C1 segment of cervical spinal cord (tissue), 14 donors: ENCODE results near the gene FOXRED2.
"Not testable (repeated sequence)": the region's sequence is repeated elsewhere in the genome, so short reads cannot be mapped to it uniquely, and the experiment has no call there.

ENCODE experiments used
- DNase-seq, 14 donors: peaks; one replicate each; lab custom pipeline; 2025; lab: John Stamatoyannopoulos, UW

The FOXRED2 gene

DNA sequence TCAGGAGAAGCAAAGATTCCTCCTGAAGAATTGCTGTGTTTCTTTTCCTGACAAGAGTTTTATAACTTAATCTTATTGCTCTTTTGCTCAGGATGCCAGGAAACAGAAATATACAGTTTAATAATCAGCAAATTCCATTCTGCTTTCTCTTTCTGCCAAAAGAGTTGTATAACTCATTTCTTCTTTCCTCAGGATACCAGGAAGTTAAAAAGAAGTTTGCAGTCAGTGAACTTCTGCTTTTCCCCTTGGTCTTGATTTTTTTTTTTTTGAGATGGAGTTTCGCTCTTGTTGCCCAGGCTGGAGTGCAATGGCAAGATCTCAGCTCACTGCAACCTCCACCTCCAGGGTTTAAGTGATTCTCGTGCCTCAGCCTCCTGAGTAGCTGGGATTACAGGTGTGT is 13.1 kb upstream of the FOXRED2 start:
- DNase-seq: not testable (repeated sequence)

DNA sequence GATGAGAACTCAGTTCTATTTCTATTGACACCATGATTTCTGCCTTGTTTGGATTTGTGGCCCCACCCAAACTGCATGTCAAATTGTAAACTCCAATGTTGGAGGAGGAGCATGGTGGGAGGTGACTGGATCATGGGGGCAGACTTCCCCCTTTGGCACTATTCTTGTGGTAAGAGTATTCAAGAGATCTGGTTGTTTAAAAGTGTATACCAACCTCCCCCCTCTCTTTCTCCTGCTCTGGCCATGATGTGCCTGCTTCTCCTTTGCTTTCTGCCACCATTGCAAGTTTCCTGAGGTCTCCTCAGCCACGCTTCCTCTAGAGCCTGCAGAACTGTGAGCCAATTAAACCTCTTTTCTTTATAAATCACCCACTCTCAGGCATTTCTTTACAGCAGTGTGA is 7.9 kb upstream of the FOXRED2 start:
- DNase-seq: no peak

DNA sequence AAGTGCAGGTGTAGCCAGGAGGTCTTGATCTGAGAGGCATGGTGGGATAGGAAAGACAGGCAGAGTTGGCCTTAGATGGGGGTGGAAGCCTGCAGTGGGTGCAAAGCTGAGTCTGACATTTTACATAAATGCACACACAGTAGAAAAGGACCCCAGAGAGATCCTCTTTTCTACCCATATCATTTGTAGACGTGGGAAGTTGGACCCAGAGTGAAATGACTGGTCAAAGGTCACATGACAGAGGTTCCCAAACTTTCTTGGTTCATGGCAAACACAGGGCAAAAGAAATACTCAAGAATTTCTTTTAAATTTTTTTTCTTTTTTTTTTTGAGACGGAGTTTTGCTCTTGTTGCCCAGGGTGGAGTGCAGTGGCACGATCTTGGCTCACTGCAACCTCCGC is 6.2 kb upstream of the FOXRED2 start:
- no peak for DNase-seq

DNA sequence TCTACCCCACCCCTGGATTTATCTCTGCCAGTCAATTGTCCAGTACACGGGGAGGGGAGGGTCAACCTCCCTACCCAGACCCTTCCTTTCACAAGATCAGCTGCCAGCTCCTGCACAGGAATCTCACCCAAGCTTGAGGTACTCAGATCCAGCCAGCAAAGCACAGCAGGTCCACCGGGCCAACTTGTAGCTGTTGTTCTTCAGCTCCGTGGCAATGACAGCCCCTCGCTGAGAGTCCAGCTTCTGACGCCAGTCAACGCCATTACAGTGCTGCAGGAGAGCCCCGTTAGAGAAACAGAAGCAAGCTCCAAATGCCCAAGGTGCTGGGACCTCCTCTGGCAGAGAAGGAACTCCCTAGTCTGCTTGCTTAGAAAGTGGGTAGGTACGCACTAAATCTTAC is 5.5 kb upstream of the FOXRED2 start:
- DNase-seq: no peak

DNA sequence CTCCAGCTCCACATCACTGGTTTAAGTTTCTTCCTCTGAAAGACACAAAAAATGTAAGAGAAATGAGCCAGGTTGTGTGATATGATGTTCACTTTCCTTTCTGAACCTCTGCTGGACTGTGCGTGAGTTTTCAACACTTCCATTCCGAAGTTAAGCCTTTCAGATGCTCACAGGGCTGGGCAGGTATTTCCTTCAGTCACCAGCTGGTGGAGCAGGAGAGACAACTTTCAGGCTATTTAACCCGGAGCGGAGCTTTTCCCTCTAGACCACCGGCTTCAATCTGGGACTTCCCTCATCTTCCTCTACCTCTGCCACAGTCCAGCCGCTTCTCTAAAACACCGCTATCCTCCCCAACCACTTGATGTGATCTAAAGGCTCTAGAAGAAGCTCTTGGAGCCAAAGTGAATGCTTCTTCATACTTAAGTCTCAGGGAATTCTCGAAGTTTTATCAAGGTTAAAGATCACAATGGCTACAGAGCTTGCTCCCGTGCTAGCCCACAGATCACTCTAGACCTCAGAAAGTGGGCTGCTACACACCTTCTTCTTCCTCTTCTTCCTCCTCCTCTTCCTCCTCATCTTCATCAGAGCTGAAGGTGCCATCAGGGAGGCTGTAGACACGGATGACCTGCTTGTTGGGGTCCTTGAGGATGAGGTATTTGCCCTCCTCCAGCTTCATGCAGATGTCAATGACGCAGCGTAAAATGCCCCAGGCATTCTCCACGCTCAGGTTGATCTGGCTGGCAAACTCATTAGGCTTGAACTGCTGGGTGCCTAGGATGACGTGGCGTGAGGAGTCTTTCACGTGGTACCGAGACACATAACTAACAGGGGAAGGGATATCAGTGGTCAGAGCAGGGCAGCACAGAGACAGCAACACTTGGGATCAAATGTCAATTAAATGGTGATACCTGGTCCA is 4.4 kb upstream of the FOXRED2 start:
- DNase-seq: peak in 1 of 14 donors; percentile 15

DNA sequence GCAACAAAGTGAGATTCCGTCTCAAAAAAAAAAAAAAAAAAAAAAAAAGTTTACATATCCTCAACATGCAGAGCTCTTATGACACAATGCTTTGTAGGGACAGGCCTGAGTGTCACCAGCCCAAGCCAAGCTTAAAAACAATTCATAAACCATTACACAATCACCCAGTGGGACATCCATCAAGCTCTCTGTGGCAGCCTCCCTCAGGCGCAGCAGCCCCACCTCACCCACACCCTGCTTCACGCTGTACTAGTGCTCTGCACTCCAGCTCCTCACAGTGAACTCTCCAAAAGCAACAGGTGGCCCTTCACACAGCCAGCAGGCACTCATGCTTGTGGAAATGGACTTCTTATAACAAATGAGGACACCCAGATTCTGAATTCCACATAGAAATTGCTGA is 3.5 kb upstream of the FOXRED2 start:
- no peak for DNase-seq

DNA sequence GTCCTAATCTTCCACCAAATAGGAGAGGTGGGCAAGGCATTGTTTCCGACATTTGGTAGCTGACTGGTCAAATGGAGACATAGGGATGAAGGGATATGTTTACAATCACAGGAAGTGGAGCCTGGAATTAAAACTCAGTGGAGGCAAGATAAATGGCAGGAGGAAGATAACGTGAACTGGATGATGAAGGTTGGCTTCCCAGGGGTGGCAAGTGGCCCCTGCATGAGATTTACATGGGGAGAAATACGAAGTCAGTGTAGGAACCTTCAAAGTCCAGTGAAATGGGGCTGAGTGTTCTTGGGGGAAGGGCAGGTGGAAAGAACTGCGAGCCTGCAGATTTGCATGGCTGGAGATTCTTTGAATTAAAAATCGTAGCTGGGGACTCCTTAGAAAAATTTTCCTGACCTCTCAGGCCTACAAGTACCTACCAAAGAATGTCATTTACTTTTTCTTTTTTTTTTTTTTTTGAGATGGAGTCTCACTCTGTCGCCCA is 724 bp upstream of the FOXRED2 start:
- no peak for DNase-seq

DNA sequence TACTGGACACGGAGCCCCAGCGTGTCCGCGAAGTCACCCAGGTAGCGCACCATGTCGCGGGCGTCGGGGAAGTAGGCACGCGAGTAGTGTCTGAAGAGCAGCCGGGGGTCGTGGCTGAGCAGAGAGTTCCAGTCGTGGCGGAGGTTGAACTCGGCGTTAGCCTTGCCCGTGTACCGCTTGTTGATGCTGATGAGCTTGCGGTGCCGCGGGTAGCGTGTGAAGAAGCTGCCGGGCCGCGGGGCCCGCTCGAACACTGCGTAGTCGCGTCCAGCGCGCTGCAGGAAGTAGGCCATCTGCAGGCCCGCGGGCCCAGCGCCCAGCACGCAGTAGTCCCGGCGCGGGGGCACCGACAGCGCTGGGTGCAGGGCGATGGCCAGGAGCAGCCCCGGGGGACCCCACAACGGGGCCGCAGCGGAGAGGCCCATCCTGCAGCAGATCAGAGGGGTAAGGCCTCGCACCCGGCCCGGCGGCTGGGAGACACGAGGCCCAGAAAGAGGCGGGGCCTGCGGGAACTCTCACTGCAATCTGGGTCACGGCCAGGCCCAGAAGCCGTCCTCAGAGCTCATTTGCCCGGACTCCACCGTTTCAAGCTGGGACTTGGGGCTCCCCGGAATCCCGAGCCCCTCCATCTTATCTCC is 723 bp downstream of the FOXRED2 start:
- DNase-seq: peak in 1 of 14 donors; percentile 60

DNA sequence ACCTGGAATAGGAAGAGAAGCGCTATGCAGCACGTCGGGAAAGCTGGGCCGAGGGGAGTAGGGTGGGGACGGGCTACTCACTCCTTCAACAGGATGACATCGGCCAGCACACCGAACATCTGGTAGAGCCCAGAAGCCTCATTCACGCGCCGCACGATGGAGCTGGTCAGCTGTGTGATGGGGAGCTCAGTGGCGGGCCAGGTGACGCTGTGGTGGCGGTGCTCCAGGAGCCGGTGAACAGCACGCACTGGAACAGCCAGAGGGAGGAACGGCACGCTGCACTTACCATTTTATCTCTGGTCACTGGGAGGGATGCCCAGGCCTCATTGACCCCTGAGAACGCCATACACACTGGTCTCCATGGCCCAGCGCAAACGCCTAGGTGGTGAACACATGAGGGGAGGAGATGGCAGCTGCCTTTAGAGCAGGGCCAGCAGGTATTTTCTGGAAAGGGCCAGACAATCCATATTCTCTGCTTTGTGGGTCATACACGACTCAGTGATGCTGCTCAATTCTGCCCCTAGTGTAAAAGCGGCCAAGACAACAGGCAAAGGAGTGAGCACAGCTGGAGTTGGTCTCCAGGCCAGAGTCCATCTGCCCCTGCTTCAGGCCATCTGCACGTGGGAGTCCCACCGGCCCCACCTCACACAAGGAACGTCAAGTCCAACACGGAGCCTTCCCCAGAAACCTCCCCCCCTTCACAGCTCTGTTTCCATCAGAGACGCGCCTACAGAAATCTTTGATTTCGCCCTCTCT is 8.8 kb downstream of the FOXRED2 start:
- no peak for DNase-seq

DNA sequence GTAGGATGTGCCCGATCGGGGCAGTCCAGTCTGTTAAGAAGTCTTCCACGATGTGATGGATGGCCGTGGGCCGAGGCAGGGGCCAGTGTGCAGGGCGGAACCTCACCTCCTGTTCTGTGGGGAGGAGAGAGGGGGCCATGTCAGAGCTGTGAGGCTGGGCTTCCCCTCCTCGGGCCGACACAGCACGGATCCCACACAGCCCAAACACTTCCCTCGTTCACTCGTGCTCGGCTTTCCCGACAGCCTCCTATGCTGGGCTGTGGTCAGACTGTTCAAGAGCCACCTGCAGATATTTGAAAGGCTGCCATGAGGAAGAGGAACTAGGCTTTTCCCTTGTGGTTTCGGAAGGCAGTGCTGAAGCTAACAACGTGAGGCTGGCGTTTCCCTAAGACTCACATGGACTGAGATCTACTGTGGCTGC is 13.1 kb downstream of the FOXRED2 start:
- peak in 7 of 14 donors; percentile 11 to 51 (median 37) for DNase-seq

DNA sequence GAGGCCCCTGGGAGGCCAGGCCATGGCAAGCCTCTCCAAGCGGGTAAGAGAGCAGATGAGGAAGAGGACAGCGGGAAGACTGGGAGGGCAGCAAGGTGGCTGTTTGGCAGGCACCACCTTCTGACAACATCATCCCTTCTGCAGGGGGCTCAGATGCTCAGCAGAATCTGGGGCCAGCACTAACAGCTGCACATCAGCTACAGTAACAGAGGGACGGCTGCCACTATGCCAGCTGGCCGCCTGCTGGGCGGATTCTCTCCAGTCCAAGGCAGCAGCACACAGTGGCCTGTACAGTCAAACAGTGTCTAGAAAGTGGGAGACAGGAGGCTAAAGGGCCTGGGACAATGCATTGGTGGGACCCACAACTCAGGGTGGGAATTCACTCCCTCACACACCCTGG is 14.7 kb downstream of the FOXRED2 start:
- no peak for DNase-seq

DNA sequence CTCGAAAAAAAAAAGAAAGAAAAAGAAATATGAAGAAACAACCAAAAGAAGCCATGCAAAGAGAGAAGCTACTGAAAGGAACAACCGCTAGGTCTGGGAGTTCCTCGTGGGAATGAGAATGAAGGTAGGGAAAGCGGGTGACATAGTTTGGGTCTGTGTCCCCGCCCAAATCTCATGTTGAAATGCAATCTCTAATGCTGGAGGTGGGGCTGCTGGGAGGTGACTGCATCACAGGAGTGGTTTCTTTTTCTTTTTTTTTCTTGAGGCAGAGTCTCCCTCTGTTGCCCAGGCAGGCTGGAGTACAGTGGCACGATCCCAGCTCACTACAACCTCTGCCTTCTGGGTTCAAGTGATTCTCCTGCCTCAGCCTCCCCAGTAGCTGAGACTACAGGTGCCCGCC is 15.7 kb downstream of the FOXRED2 start:
- DNase-seq: no peak

DNA sequence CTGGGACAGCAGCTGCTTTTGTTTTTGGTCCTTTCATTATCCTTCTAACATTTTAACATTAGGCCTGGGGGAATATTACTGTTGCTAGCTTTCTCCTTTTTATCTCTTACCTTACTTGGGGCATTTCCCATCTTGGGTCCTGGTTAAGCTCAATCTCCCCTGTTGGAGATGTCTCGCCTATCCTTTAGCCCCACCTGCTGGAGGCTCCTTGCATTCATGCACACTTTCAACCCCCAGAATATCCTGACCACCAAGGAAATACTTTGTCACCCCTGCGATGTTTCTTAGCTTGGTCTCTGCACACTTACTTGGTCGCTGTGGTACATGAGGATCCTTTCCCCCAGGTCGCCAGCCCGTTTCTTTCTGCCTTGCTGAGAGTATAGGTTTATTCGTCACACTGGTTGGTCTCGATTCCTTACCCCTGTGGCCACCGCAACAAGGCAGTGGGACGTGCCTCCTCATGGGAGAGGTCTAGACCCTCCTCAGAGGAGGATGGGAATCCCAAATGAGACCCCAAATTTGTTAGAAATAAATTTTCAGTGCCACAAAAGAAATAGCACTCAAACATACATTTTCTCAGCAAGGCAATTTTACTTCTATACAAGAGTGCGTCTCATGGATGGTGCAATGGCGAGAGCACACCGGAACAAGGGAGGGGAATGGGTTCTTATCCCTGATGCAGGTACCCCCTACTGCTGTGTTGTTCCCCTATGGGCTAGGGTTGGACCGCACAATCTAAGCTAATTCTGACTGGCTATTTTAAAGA is 20.0 kb downstream of the FOXRED2 start:
- DNase-seq: no peak

DNA sequence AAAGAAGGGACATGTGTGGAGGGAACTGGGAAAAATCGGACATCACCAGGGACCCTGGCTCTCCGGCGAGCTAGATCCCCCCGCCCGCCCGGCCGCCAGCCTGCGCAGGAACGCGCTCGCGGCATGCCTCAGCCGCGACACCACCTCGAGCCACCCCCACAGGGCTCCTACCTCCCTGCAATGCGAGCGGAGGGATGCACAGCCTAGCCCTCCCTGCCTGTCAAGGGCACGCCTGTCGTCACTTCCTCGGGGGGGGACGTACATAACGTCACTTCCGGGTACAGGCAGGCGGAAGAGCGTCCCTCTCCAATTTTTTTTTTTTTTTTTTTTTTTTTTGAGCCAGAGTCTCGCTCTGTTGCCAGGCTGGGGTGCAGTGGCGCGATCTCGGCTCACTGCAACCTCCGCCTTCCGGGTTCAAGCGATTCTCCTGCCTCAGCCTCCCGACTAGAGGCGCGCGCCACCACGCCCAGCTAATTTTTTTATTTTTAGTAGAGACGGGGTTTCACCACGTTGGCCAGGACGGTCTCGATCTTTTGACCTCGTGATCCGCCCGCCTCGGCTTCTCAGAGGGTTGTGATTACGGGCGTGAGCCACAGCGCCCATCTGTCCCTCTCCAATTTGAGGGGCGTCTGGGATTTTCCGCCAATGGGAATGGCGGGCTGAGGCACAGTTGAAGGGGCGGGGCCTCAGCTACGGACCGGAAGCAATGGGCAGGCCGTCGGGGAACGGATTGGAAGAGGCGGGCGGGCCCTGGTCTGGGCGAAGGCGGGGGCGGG is 25.3 kb downstream of the FOXRED2 start, which contains the start of gene TXN2:
TSS of gene TXN2 (minus strand) at position 248 of the 776 bp plus-strand sequence. CDS start 803 bp downstream, outside the sequence.
- DNase-seq: peak; percentile 56 to 97 (median 92)

DNA sequence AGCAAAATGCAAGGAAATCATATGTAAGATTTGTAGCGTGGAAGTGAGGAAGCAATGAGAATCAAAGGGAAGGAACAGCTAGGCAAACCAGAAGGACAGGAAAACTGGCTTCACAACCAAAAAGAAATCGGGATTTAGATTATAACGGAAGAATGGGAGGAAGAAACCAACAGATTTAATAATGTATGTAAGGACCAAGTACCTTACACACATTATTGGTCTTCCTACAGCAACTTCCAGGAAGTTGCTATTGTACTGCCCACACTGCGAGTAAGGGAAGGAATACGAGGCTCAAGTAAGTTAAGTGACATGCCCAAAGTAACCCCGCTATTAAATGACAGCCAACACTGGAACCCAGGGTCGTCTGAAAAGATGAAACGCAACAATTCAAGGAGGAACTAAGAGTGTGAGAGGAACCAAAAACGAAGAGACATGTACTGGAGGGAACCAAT is 25.9 kb downstream of the FOXRED2 start:
- DNase-seq: no peak

DNA sequence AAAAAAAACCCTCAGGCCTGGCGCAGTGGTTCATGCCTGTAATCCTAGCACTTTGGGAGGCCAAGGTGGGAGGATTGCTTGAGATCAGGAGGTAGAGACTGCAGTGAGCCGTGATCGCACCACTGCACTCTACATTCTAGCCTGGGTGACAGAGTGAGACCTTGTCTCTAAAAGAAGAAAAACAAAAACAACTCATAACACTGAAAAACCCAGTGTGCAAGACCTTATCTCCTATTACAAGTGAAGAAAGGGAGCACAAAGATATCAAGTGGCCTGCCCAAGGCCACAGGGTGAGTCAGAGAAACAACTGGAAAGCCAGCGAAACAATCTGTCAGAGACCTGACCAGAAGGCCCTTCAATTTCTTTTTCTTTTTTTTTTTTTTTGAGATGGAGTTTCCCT is 27.9 kb downstream of the FOXRED2 start:
- no peak for DNase-seq

DNA sequence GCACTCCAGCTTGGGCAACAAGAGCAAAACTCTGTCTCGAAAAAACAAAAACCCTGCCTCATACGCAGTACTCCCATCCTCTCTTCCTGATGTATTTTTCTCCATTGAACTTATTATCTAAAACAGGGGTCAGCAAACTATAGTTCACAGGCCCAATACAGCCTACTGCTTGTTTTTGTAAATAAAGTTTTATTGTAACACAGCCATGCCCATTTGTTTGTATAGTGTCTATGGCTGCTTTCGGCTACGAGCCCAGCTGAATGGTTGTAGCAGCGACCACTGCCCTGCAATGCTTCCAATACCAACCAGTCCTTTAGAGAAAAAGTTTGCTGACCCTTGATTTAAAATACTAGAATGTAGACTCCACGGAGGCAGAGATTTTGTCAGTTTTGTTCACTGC is 31.5 kb downstream of the FOXRED2 start:
- no peak for DNase-seq

DNA sequence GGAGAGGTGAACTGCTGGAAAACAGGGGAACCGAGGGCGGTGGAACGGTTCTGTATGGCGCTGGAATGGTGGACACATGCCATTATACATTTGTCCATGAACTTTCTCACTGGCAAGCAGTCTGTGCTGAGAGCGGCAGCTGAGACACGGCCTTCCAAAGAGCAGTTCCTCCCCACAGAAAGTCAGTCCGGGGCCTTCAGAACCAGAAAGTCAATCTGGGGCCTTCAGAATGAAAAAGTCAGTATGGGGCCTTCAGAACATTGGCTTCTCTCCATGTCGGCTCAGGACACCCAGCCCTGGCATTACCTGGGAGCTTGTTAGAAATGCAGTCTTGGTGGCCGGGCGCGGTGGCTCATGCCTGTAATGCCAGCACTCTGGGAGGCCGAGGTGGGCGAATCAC is 34.2 kb downstream of the FOXRED2 start:
- DNase-seq: no peak

DNA sequence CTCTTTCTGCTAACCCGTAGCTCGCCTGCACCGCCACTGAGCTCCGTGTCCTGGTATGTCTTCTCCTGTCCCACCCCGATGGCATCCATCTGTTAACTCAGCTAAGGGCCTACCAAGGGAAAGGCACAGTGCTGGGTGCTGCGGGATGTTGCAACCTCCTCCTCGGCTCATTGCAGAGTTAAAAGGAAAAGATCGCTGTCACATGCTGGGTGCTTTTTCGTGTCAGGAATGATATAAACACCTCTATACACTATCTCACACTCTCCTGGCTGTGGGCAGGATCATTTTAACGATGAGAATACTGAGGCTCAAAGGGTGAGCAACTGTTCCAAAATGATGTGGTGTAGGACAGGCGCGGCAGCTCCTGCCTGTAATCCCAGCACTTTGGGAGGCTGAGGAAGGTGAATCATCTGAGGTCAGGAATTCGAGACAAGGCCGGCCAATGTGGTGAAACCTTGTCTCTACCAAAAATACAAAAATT is 35.5 kb downstream of the FOXRED2 start:
- no peak for DNase-seq

DNA sequence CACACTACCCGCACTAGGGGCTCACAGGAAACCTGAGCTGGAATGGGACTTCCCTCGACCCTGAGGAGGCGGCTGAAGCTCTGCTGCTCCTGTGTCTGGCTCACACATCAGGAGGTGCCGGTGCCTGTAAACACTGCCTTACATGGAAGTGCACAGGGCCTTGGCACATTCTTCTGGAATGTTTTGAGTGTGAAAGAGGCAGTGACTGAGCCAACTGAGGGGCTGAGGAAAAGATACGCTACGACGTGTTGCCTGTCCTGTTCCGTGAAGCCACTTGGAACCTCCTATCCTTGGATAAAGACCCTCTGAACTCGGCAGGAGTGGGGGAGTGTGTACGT is 35.9 kb downstream of the FOXRED2 start:
- DNase-seq: no peak
